CD4-positive, alpha-beta T cell treated with Interleukin-15 for 1 hour (primary cell): ENCODE data around the gene TAS1R3.

Source experiments
- DNase-seq: peaks from one replicate; pipeline ENCODE4 v3.0.0-alpha.2; 2020

TAS1R3 gene

GRCh38 chr1:1371746-1372711, 40.9 kb downstream of the TAS1R3 start:
- DNase-seq, result peak; percentile 69

DNA sequence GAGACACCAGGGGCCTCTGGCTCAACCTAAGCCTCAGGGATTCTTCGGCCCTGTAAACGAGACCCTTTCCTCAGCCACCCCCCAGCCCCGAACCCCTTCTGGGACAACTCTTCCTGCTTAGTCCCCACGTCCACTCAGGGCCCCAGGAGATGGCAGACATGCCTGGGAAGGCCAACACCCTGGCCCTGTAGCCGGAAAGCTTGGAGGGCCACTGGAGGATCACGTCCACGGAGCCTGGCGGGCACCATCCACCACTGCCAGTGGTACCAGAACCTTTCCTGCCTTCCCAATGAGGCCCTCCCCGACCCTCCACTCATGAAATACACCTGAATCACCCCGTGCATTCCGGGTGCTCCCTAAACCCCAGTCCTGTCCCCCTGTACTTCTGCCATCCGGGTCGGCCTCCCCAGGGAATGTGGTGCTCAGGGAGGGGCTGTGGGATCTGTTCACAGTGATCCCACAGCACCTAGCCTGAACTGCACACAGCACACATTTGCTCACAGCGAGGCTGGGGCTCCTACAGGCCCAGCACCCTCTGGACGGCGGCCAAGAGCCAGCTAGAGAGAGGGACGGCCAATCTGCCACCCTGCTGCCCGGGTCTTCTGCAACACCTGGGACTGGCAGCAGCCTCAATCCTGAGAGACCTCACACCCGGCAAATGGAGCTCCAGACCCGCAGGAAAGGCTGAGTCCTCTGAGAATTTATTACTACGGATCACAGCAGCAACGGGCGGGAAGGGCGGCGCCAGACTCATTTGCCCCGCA, 42.2 kb downstream of the TAS1R3 start:
- no peak for DNase-seq

- DNase-seq, result no peak
Observed at GRCh38 chr1:1373815-1374588, 42.9 kb downstream of the TAS1R3 start.

DNA sequence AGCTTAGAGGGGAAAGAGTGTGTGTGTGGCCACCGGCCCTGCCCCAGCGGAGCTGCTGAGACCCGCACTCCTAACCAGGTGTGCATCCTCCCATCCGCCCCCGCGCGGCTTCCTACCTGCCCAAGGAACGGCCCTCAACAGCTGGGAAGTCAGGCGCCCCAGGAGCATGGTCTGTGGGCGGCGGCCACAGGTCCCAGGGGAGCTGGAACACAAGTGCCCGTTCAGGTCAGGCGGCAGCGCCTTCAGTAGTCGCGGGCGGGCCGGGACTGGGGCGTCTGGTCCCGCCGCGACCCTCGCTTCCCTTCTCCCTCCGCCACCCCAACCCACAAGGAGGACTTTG, 43.5 kb downstream of the TAS1R3 start:
- DNase-seq, result no peak

- peak; percentile 99 for DNase-seq
Observed at GRCh38 chr1:1374929-1375662, 44.0 kb downstream of the TAS1R3 start, which contains the start of gene AURKAIP1. Gene AURKAIP1 (minus strand): TSS chr1:1375207. CDS start chr1:1374756, 451 bp downstream.

DNA sequence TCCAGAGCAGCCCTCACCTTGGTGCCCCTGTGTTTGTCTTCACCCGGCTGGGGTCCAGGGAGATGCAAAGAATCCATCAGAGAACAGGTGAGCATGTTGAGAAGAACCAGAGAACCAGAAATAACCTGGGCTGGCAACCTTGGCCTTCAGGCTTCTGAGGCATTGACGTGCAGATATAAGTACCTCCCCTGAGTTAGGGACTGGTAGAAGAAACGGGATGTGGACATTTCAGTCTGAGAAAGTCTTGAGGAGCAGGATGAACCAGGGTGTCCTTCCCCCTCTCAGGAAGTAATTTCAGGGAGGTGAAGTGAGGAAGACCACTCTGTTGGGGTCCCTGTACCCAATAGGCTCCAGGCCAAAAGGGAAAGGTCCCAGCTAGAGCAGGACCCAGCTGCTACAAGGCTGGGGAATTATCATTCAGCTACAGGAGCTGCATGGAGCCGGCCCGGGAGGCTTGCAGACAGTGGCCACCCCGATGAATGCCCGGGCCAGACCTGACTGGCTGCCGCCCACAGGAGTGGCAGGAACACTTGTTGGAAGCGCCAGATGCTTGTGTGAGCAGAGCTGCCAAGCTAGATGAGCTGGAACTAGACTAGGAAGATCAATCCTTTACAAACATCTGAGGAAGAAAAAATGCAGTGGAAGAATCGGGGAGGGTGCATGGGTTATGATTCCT, 45.6 kb downstream of the TAS1R3 start:
- no peak for DNase-seq

GRCh38 chr1:1377540-1378205, 46.6 kb downstream of the TAS1R3 start:
- no peak for DNase-seq

- DNase-seq, result no peak
Observed at GRCh38 chr1:1380860-1381259, 49.8 kb downstream of the TAS1R3 start.

DNA sequence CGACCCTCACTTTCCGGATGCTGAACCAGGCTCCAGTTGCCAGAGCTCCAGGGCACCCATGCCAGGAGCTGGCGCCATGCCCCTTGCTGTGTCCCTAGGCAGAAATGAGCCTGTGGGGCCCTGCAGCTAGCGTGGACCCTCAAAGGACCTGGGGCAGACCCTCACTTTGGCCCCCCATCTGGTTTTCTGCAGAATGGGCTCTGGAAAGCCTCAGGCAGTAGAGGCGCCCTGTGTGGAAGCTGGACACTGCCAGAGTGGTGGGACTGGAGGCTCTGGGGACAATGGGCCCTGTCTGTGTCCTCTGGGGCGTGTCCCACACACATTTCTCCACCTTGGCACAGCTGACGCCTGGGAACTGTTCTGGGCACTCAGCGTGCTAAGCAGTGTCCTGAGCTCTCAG, 50.2 kb downstream of the TAS1R3 start:
- no peak for DNase-seq
